ENCODE results near the gene RNF38.

GRCh38 chr9:36325081-36325828 lies 74.8 kb downstream of the RNF38 start:
- TF ChIP-seq RXRA (IDR thresholded peaks at IDR 0.05; ENCODE audit: borderline replicate concordance, low read depth) (no peak), CHD2 (IDR thresholded peaks at IDR 0.05; ENCODE audit: low read length, partially characterized antibody) (no peak), TAF1 (IDR thresholded peaks at IDR 0.05; ENCODE audit: borderline replicate concordance, low read depth, low read length) (no peak), JUND (IDR thresholded peaks at IDR 0.05) (no peak), YY1 (IDR thresholded peaks at IDR 0.05; ENCODE audit: low read depth) (no peak), RFX5 (IDR thresholded peaks at IDR 0.05; ENCODE audit: low read length) (no peak), CTCF (IDR thresholded peaks at IDR 0.05) (no peak), ZBTB33 (IDR thresholded peaks at IDR 0.05; ENCODE audit: borderline replicate concordance, low read depth) (no peak), POLR2AphosphoS5 (IDR thresholded peaks at IDR 0.05; ENCODE audit: low read depth, low read length) (no peak), MAX (IDR thresholded peaks at IDR 0.05; ENCODE audit: low read depth) (no peak)
